Stimulated activated CD4-positive, alpha-beta T cell treated with anti-CD3 and anti-CD28 coated beads, TNF-alpha, amount 100 ng/mL, for 24 hours (primary cell): ENCODE results near the gene C16orf74.

Experiments used
- DNase-seq, 3 experiments: peaks; one replicate each; pipeline ENCODE4 v3.0.0-alpha.2; 2020; ENCODE audit warnings: low read depth in 3 of 3

The C16orf74 gene

DNA sequence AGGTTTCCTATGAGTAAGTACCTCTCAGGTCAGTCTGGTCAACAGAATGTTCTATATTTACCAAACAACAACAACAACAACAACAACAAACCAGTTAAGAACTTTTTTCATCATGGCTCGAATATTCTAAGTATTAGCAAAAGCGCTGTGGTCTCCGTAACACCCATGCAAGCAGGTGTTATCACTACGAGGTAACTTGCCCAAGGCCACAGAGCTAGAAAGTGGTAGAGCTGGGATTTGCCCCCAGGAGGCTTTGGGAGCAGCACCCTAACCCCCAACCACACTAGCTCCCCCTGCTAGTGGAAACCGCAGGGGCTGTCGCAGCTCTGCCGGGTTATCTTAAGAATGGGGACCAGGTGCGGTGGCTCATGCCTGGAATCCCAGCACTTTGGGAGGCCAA is 23.9 kb upstream of the C16orf74 start:
- no peak for DNase-seq

DNA sequence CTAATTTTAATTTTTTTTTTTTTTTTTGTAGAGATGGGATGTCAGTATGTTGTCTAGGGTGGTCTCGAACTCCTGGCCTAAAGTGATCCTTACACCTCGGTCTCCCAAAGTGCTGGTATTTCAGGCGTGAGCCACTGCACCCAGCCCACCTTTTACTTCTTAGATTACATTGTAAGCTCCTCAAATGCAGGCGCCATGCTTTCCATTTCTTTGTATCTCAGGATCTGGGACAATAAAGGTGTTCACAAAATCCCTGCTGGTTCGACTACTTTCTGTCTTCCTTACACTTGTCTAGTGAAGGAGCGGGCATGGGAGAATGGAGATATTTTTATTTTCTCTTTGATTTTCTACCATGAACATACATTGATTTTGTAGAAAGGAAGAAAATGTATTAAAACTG is 23.2 kb upstream of the C16orf74 start:
- DNase-seq: no peak

DNA sequence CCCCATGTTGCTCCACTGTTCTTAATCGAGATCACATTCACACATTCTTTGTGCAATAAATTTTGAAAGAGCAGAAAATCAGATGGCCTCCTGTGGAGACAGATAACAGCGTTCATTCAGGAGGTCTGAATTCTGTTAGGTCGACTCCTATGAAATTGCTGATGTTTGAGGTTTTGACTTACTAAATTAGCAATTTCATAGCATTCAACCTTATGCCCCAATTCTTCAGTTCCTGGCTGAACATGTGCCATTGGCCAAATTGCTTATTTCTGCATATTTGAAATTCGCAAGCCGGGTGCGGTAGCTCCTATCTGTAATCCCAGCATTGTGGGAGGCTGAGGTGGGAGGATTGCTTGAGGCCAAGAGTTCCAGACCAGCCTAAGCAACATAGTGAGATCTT is 22.1 kb upstream of the C16orf74 start:
- DNase-seq: no peak

DNA sequence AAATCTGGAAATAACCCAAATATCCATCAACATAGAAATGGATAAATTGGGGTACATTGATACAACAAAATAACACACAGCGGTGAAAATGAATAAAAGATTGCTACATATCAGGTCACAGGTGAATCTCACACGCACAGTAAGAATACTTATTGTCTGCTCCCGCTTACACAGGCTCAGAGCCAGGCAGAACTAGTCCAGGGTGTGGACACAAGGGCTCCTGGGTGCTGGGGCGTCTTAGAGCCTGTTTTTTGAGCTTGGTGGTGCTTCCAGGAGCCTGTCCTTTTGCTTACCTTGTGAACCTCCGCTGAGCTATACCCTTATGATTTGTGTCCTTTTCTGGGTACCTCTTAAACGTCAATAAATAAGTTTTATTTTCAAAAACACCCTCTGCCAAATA is 19.8 kb upstream of the C16orf74 start:
- no peak for DNase-seq

DNA sequence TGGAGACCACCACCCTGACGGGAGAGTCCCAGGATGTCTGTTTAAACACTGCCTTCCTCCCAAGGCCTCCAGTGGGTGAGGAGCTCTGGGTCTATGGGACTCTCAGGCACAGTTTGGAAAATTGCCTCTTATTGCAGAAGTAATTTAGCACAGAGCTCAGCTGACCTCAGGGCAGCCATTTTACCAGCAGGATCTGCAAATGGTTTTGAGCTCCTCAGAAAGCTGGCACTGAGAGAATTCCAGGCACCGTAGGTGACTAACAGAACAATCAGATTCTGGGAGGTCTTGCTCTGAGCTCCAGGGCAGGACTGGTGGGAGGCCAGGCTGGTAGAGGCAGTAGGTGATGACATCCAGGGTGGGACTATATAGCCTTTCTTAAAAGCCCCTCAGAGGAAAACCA is 17.3 kb upstream of the C16orf74 start:
- DNase-seq: no peak

DNA sequence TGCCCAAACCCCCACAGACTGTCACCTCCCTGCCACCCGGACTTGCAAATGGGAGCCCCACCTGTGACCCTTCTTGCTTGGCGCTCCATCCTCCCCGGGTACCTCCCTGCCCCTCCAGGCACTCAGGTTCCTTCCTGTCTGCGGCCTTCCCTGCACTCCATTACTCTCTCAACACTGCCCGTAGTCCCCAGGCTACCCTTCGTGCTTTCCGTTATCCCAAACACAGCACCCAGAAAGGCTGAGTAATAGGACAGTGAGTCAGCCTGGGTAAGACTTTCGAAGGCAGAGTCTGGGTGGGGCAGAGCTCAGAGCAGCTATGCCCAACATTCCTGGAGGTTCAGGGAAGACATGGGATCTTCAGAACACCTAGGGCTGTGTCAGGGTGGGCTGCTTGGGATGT is 16.6 kb upstream of the C16orf74 start:
- DNase-seq: no peak

DNA sequence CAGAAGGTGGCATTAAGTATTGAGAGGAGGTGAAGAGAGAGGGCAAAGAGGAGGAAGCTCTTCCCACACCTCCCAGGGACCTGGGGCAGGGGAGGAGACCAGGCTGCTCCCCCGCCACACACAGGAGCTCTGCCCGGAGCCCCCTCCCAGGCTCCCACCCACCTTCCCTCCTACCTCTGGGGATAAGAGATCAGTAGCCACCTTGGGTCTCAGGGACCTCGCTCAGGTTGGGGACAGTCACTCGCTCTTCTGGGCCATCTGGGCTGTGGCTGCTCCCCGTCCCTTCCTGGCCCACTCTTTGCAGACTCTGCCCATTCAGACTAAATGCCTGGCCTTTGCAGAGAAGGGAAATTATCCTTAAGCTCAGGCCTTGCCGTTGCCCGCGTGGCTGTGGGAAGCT is 14.9 kb upstream of the C16orf74 start:
- no peak for DNase-seq

DNA sequence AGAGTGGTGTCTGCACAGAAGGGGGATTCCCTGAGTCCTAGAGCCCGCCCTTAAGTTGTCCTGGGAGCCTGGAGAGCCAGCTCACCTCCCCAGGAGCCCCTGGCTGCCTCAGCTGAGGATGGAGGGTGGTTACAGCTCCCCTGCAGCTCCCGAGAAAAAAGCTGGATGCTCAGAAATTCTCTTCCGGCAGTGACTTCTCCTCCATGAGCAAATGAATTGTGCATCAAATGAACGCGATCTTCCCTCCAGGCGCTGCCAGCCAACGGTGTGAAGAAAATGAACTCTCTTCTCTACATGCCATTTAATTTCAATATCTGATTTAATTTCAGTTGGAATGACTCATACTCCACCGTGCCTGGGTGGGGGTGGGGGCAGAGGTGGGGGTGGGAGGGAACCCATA is 14.3 kb upstream of the C16orf74 start:
- DNase-seq: no peak

DNA sequence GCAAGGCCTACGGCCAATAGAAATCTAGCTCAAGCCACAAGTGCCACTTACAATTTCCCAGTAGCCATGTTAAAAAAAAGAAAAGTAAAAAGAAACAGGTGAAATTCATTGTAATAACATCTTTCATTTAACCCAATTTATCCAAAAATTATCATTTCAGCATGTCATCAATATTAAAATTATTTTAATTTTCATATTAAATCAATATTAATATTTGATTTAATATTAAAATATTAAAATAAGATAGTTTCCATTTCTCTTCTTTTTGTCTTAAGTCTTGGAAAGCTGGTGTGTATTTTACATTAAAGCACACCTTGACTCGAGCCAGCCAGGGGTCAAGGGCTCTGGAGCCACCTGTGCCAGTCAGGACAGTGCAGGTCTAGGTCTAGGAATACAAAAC is 12.7 kb upstream of the C16orf74 start:
- no peak for DNase-seq

DNA sequence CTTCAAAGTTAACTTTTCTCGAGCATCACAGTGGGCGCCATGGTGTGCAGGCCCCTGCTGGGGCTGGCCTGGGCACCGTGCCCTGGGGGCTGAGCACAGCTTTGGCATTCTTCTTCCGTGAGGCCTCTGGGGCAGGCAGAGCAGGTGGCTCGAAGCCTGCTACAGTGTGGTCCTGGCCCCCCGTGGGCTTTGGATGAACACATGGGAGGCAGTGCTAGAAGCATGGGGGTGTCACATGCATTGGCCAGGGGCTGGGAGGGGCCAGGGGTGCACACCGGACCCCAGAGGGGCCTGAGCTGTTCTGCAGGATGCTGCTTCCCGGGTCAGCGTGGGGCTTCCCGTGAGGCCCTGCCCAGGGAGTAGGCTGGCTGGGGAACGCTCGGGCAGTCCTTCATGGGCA is 12.1 kb upstream of the C16orf74 start:
- no peak for DNase-seq

DNA sequence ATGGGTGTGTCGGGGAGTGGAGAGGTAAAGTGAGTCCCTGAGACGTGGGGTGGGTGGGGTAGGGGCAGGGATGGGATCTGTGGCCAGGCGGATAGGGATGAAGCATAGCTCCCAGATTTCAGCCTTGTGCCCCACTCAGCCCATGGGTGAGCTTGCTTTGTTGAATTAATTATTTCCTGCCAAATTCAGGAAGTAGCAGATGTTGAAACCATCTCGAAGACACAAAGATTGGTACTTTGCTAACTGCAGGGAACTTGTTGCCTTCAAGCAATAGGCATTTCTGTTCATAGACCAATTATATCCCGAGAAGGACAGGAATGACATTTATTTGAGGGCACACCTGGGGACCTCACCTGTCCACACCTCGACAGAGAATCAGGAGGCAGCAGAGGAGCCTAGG is 11.0 kb upstream of the C16orf74 start:
- DNase-seq: no peak

DNA sequence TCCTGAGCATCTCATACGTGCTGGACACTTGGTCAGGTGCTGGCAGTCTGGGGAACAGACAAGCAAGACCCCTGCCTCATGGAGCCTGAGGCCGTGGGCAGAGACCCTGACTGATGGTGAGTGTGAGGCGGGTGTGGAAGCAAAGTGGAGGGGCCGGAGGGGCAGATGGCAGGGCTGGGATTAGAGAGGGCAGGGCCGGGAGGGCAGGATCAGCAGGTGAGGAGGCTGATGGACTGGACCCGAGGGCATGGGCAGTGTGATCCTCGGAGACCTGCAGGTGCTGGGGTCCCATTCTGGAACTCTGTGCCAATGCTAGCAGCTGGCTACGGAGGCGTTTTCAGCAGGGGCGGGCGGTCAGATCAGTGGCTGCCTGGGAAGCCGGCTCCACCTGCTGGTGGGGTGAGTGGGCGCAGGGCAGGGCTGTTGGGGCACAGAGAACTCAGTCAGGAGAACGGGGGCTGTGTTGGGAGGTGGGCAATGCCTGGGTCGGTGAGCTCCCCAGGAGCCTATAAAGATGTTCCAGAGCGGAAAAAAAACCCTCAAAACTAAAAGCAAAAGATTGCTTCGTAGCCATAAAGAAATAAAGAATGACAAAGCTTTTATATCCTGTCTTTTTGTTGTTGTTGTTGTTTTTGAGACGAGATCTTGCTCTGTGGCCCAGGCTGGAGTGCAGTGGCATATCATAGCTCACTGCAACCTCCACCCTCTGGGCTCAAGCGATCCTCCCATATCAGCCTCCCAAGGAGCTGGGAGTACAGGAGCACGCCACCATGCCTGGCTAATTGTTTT is 8.9 kb upstream of the C16orf74 start:
- peak in 1 of 3 experiments; percentile 16 for DNase-seq

DNA sequence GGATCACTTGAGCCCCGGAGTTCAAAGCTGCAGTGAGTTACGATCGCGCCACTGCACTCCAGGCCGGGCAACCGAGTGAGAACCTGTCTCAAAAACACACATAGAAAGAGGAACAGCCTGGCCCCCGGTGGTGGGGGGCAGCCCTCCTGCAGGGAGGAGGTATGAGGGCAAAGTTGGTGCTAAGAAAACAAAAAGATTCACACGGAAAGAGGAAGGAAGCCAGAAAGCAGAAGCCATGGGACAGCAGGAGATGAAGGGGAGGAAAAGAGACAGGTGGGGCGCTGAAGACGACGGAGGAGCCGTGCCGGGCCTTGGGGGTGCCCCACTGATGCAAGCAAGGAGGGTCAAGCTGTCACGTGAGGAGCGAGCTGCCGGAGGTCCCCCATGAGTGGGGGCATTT is 8.2 kb upstream of the C16orf74 start:
- DNase-seq: no peak

DNA sequence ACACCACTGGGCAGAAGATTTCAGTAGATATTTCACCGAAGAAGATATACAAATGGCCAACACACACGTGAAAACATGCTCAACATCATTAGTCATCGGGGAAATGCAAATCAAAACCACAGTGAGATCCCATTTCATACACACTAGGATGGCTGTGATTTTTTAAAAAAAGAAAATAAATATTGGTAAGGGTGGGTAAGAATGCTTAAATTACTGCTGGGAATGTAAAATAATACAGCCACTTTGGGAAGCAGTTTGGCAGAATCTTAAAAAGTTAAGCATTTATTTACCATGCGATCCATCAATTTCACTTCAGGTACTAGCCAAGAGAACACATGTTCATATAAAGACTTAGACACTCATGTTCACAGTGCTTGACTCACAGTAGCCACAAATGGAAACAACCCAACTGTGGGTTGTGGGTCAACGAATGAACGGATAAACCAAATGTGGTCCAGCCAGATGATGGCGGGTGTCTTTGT is 6.5 kb upstream of the C16orf74 start:
- no peak for DNase-seq

DNA sequence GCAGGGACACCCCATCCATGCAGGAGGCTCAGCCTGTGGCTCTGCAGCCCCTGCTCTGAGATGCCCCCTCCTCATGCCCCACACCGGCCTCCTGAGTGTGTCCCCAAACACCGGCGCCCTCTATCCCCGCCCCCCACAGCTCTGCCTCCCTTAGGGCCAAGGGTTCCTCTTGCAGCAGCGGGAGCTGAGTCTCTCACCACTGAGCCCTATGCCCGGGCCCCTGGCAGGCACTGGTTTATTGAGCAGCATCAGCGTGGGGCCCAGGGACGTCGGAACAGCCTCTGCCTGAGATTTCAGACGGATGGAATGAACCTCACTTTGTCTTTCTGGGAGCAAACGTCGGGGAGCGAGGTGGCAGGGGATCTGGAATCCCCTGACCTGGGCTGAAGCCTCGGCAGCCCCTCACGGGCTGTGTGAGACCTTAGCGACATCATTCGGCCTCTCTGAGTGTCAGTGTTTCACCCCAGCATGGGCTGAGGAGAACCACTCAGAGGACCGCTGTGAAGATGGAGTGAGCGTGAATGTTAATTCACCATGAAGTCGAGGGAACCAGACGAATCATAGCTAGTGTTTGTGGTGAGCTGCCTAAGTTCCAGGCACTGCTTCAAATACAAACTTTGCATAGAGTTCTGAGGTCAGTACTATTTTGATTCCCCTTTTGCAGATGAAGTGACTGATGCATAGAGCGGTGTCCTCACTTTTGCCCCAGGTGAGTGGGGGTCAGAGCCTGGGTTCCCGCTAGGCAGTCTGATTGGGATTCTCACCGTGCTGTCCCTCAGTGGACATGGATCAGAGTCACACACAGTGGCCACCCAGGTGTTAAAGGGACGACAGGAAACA is 5.3 kb upstream of the C16orf74 start:
- no peak for DNase-seq

DNA sequence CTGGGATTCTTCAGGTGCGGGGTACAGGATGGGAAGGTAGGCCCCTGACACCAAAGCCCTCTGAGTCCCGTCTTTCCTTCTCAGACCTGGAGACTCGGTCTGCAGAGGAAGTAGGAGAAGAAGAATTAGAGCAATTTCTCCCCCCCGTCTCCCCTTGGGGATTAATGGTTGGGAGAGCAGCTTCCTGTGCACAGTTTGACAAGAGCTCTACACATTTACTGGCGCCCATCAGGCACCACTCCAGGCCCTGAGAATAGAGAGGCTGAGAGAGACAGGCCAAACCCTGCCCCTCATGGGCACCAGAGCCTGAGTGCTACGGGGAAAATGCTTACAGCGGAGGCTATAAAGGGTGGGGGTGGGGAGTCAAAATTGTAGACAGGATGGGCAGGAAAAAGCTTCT is 3.5 kb upstream of the C16orf74 start:
- DNase-seq: no peak

DNA sequence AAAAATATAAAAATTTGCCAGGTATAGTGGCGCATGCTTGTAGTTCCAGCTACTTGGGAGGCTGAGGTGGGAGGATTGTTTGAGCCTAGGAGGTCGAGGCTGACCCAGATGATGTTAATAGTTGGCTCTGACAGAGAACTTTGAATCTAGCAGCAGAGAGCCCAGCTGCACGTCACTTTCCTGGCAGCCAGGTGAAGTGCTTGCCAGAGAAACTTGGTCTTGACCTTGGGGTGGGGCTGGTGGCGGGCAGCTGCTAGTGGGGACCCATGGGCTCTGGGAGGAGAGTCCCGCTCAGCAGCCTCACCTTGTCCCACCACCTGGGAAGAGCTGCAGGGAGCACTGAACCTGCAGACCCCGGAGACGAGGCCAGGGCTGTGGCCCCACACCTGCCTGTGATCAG is 3.1 kb upstream of the C16orf74 start:
- DNase-seq: no peak

DNA sequence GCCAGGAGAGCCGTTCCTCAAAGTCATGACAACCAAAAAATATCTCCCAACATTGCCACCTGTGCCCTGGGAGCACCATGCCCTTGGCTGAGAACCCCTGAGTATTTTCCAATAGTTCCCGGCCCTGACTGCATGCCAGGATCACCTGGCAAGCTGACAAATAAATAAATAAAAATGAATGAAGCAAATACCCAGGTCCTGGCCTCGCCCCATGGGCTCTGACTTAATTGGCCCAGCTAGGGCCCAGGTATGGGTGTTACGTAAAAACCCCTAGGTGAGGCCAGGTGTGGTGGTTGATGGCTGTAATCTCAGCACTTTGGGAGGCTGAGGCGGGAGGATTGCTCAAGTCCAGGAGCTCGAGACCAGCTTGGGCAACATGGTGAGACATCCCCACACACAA is 2.7 kb upstream of the C16orf74 start:
- DNase-seq: no peak

DNA sequence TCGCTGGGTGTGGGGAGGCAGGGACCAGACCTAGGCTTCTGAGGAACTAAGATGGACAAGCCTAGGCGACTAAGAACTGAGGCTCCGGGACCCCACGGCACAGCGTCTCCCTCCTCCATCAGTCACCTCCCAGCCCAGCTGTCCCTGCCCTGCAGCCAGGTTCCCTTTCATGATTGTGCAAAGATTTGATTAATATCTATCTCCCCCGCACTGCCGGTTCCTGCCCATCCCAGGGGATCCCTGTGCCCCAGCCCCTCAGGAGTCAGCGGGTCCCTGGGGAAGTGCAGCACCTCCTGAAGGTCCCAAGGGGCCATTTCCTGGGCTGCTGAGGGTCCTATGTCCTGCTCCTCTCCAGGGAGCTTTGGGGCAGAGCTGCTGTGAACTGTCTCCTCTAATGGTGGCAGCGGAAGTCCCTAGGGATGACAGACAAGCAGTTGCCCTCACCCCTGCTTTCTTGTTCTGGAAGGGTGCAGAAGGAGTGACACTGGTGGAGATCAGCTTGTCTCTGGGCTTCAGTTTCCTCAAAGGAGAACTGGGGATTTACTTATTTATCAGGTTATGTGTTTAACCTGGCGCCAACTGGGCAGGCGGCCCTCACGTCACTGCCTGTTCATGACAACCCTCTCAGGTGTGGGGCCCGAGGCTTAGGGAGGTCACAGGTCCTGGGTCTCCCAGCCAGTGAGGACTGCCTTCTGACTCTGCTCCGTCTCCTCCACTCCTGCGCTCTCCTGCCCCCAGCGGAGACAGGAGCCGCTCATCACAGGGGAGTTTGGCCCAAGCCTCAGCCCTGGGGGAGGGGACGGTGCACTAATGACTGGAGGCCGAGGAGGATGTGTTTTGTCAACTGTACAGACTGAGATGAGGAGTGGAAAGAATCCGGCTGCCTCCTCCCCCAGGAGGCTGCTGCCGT is 1.9 kb upstream of the C16orf74 start:
- no peak for DNase-seq

DNA sequence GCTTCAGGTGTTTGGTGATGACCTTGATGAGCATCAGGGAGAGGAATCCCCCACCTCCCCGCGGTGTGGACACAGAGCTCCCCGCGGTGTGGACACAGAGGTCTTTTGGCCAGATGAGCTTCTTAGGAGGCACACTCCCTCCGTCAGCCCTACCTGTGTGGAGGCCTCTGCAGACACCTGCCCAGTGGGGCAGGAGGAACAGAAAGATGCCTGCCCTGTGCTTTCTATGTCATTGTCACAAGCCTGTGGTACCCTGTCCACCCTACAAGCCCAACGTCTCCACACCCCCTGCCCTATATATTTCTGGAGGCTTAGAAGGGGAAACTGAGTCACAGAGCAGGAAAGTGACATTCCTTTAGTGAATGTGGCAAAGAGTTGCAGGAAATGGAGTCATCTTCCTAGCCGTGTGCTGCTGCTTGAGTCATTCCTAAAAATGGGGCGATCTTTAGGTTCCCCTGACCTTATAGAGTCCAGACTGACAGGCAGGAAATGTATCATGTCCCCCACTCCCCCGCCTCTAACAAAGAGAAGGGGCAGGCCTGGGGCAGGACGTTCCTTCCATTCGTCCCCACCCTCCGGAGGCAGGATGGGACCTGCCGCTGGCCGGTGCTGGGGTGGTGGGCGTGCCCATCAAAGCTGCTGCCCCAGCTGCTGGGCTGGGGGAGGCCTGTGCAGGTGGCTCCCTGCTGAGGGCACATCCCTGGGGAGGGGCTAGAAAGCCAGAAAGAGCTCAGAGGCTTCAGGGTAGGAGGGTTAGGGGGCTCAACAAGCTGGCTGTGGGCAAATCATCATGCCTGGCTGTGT is 1.0 kb upstream of the C16orf74 start:
- DNase-seq: no peak

DNA sequence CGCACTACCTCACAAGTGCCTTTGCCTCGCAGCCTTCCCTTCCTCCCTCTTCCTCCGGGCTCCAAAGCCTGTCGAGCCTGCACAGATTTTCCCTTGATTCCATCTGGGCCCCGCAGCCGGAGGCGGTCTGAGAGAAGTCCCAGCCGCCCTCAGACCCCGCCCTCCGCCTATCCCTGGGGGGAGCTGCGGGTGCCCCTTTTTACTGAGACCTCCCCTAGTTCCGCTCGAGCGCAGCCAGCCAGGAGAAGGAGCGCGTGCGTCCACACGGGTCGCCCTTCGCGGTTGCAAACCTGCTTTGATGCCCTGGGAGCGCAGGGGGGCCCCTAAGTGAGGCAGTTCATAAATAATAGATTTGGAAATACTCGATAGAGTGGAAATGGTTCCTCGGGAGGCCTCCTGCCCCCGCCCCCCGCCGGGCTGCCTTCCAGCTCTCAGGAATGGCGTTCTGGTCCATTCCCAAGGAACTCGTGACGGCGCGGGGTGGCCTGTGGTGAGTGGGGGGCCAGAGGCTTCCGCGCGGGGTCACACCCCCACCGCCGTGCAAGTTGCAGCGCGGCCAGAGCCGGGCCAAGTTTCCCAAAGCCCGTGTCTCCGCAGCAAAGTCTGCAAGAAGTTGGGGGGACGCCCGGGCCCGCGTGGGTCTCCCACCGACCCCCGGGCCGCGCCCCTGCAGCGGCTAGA is 610 bp downstream of the C16orf74 start:
- DNase-seq: no peak
